ENCODE results near the gene SLC7A5.

The SLC7A5 gene

DNA sequence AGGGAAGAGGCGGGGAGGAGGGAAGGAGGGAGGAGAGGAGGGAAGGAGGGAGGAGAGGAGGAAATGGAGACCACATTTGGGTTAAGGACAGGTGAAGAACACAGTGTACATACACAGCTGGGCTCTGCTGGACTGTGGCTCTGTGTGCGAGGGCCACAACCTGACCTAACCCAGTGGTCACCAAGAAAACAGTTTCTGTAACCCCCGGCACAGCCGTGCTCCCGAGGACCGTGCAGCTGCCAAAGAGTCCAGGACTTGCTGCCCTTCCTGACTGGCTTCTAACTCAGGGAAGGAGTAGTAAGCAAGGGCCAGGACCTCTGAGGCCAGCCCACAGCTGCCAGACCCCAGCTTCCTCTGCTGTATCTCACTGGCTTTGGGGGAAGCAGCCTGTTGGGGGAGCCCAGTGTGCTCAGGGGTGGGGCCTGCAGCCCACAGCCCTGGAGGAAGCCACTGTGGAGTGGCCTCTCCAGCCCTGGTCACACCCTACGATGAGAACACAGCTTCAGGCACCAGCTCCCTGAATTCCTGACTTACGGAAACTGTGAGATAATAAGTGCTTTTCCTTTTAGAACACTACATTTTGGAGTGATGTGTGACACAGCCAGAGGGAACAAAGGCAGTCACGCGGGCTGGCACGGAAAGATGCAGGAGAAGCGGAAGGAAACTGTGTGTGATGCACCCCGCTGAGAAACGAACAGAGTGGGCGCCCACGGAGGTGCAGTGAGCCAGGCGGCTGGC, 32.3 kb downstream of the SLC7A5 start:
- no peak for DNase-seq (ENCODE audit: low read depth, low spot score)
- TF ChIP-seq, protein P1, sequence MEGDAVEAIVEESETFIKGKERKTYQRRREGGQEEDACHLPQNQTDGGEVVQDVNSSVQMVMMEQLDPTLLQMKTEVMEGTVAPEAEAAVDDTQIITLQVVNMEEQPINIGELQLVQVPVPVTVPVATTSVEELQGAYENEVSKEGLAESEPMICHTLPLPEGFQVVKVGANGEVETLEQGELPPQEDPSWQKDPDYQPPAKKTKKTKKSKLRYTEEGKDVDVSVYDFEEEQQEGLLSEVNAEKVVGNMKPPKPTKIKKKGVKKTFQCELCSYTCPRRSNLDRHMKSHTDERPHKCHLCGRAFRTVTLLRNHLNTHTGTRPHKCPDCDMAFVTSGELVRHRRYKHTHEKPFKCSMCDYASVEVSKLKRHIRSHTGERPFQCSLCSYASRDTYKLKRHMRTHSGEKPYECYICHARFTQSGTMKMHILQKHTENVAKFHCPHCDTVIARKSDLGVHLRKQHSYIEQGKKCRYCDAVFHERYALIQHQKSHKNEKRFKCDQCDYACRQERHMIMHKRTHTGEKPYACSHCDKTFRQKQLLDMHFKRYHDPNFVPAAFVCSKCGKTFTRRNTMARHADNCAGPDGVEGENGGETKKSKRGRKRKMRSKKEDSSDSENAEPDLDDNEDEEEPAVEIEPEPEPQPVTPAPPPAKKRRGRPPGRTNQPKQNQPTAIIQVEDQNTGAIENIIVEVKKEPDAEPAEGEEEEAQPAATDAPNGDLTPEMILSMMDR (IDR thresholded peaks at IDR 0.05; ENCODE audit: insufficient read depth, low read length, missing control alignments), result no peak
- POLR2A ChIA-PET, result no interaction called here
- CTCF ChIA-PET, result interaction anchor here (1.6 to 10.8 kb wide), 7 partner anchors 10 to 73 kb away, joined by 3 to 157 read pairs (median 9); no protein-coding TSS in a partner anchor
- no peak overlapping the region for H3K4me3 ChIP-seq (ENCODE audit: low read depth, low read length)

DNA sequence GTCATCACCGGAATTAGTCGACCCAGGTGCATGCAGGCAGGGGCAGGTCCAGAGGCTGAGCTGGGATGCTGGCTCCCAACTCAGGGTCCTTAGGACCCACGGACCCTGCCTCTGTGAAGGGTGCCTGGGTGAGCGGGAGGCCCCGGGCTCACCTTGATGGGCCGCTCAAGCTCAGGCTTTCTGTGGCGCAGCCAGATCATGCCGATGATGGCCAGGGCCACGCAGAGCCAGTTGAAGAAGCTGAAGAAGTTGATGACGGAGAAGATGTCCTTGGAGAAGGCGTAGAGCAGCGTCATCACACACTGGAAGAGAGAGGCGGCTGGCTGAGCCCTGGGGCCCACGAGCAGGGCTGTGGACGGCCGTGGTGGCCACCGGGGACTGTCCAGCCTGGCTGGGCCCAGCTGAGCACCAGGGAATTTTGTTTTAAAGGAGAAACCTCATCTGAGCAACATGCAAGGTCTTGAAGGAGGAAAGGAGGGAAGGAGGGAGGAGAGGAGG, 32.9 kb downstream of the SLC7A5 start:
- DNase-seq (ENCODE audit: low read depth, low spot score), result no peak
- H3K4me3 ChIP-seq (ENCODE audit: low read depth, low read length), result no peak overlapping the region
- POLR2A ChIA-PET, result no interaction called here
- TF ChIP-seq, protein P1 (IDR thresholded peaks at IDR 0.05; ENCODE audit: insufficient read depth, low read length, missing control alignments), result no peak
- CTCF ChIA-PET, result interaction anchor here (1.6 to 10.8 kb wide), 7 partner anchors 9 to 74 kb away, joined by 3 to 157 read pairs (median 9); no protein-coding TSS in a partner anchor

DNA sequence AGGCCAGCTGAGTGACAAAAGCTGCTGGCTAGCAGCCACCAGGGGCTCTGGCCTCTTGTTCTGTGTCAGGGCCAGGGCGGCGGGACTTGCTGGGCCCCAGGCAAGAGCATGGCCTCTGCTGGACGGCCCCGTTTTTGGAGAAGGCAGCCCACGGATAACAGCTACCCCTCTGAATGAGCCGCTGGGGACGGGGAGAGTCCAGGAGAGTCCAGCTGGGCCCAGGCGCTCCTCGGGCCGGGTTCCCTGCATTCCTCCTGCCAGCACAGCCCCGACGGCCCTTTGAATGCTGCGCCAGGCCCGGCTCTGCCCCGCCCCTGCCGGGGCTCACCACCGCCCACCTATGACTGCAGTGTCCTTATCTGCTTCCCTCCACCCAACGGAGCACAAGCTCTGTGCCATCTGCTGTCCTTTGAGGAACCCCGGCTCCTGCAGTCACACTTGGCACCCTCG, 33.4 kb downstream of the SLC7A5 start:
- DNase-seq (ENCODE audit: low read depth, low spot score), result no peak
- ChIA-PET CTCF (interaction anchor here (1.6 to 10.8 kb wide), 8 partner anchors 9 to 74 kb away, joined by 3 to 157 read pairs (median 8); no protein-coding TSS in a partner anchor), POLR2A (no interaction called here)
- H3K4me3 ChIP-seq (ENCODE audit: low read depth, low read length), result no peak overlapping the region
- TF ChIP-seq, protein P1 (IDR thresholded peaks at IDR 0.05; ENCODE audit: insufficient read depth, low read length, missing control alignments), result no peak

DNA sequence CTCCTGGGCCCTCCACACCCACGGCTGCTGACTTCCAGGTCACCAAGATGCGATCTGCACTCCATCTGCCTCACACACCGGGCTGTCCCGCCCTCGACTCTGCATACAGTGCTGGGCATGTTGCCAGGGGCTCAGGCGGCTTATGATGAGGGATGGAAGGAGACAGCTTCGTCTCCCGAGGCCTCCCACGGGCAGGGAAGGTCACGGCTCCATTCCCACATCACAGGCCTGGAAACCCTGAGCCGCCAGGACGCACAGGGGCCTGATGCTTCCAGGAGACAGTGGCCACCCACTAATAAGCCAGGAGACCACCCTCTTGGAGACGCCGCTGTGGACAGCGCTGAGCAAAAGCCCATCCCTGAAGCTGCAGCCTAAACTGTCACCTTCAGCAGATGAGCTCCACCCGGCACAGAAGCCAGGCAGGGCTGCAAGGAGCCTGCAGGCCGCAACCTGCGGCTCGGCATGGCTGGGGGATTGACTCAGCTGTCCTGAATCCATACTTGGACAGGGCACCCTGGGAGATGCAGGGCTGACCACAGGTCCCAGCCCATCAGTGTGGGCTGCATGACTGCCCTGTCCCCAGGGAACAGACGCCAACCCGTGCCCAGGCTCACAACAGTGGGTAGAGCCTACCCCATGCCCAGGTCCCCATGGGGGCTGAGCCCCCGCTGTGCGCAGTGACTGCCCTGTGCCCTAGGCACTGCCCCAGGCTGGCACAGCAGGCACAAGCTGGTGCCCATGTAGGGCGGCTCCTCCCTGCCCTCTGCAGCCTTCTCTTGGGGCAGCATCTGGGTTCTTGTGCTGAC, 34.4 kb downstream of the SLC7A5 start:
- TF ChIP-seq, protein P1 (IDR thresholded peaks at IDR 0.05; ENCODE audit: insufficient read depth, low read length, missing control alignments), result no peak
- ChIA-PET CTCF (interaction anchor here (1.6 to 10.8 kb wide), 4 partner anchors 13 to 55 kb away, joined by 4 to 157 read pairs (median 6); no protein-coding TSS in a partner anchor), POLR2A (no interaction called here)
- no peak overlapping the region for H3K4me3 ChIP-seq (ENCODE audit: low read depth, low read length)
- DNase-seq (ENCODE audit: low read depth, low spot score), result no peak

DNA sequence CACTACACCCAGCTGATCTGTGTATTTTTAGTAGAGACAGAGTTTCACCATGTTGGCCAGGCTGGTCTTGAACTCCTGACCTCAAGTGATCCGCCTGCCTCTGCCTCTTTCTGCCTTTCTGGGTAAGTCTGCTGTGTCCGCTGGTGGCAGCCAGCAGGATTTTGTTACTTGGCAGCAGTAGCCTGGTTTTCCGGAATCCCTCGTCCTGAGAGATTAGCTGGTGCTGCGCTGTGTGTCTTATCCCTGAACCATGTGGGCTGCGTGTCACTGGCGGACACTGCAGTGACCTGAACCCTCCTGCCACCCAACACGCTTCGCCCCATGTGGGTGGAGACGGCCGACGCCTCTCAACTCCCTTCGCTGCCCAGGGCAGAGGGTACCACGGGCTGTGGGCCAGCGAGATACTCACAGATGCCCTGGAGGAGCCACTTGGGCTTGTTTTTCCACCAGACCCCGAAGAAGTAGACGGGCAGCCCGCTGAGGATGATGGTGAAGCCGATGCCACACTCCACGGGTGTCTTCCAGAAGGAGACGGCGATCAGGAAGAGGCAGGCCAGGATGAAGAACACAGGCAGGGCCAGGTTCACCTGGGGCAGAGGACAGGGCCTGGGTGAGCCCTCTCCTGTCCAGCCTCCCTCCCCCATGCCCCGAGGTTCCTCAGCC, 35.2 kb downstream of the SLC7A5 start:
- CTCF ChIA-PET, result interaction anchor here (0.8 to 10.8 kb wide), 4 partner anchors 15 to 55 kb away, joined by 3 to 157 read pairs (median 4); no protein-coding TSS in a partner anchor
- TF ChIP-seq, protein P1 (IDR thresholded peaks at IDR 0.05; ENCODE audit: insufficient read depth, low read length, missing control alignments), result no peak
- POLR2A ChIA-PET, result no interaction called here
- no peak for DNase-seq (ENCODE audit: low read depth, low spot score)
- H3K4me3 ChIP-seq (ENCODE audit: low read depth, low read length), result no peak overlapping the region

Data from AG04449 (cell line).